PC-9 (cell line): ENCODE data around the gene SEMA4F.

Source experiments
- CTCF ChIP-seq: fragments of 200-600 bp; sonication (generic); conservative IDR thresholded peaks from 2 replicates; pipeline ENCODE4 v1.6.1; 2017; ENCODE audit warnings: mixed run types, antibody characterized with exemption, mild to moderate bottlenecking, moderate library complexity
- EZH2 ChIP-seq: fragments of 200-600 bp; sonication (generic); IDR thresholded peaks from 2 replicates; pipeline ENCODE4 v1.8.0; 2017; ENCODE audit warnings: antibody characterized with exemption, low read depth

GRCh38 chr2:74632209-74632938 is 21.7 kb upstream of the SEMA4F start:
- no peak for TF ChIP-seq CTCF
- TF ChIP-seq EZH2, result no peak
